LoVo (cell line): Measurements from ENCODE around the gene ANK2.

Experiments
- DNase-seq: peaks from one replicate; pipeline ENCODE4 v3.0.0-alpha.2; 2016; ENCODE audit warnings: low spot score

The ANK2 gene

GRCh38 chr4:113398441-113399143, 349.1 kb downstream of the ANK2 start:
- DNase-seq, result no peak

- DNase-seq, result no peak
Observed at GRCh38 chr4:113404167-113404571, 354.7 kb downstream of the ANK2 start.

- DNase-seq, result no peak
Observed at GRCh38 chr4:113404841-113405240, 355.4 kb downstream of the ANK2 start.

GRCh38 chr4:113405874-113406722, 356.6 kb downstream of the ANK2 start:
- DNase-seq, result no peak

GRCh38 chr4:113406723-113407016, 357.2 kb downstream of the ANK2 start:
- DNase-seq, result no peak

- no peak for DNase-seq
Observed at GRCh38 chr4:113407409-113407808, 358.0 kb downstream of the ANK2 start.

GRCh38 chr4:113409181-113409580, 359.7 kb downstream of the ANK2 start:
- DNase-seq, result no peak

GRCh38 chr4:113410686-113411085, 361.2 kb downstream of the ANK2 start:
- DNase-seq, result no peak

GRCh38 chr4:113411496-113411938, 362.1 kb downstream of the ANK2 start:
- peak; percentile 18 for DNase-seq

- no peak for DNase-seq
Observed at GRCh38 chr4:113419631-113420030, 370.2 kb downstream of the ANK2 start.

GRCh38 chr4:113420938-113421337, 371.5 kb downstream of the ANK2 start:
- DNase-seq, result no peak

- DNase-seq, result no peak
Observed at GRCh38 chr4:113423631-113424030, 374.2 kb downstream of the ANK2 start.

GRCh38 chr4:113433116-113433515, 383.7 kb downstream of the ANK2 start:
- no peak for DNase-seq
